ENCODE measurements around the gene IMP4. TPM values are rescaled to one million over a fixed set of nuclear protein-coding genes. Genes with fewer than 3 reads are reported as not detected.
"Not testable (repeated sequence)": the region's sequence is repeated elsewhere in the genome, so short reads cannot be mapped to it uniquely, and the experiment has no call there.

Gene IMP4
- polyA plus RNA-seq, 1 donor from 2014 or later: 78.0 TPM

DNA sequence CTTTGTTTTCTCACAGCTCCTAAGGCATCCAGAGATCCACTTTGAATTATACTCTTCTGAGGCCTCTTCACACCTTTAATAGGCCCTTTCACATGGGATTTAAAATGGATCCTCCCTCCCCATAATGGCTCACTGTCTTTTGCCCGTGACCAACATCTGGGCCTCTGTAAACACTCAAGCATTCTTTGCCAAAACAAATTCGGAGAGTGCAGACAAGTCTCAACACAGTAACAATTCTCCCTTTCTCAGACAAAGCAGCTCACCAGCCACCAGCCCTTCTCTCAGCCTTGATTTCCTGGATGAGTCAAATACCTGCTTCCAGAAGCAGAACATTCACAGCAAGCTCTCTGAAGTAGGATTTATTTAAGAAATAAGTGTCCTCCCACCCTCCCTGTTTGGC is 14.0 kb upstream of the IMP4 start:
- Histone ChIP-seq H3K4me2 (ENCODE audit: low read length) (no peak overlapping the region), H3K36me3 (ENCODE audit: insufficient read depth, low read length) (no peaks in the 10 kb centered on the region), H2AFZ (ENCODE audit: low read depth, low read length) (no peak overlapping the region), H3F3A (ENCODE audit: insufficient read depth, low read length, poor library complexity, severe bottlenecking) (no peaks in the 10 kb centered on the region), H3K9me3 (ENCODE audit: low read length) (no peaks in the 10 kb centered on the region), H3K27ac (ENCODE audit: low read length) (no peak overlapping the region), H3K4me3 (ENCODE audit: low read length) (no peak overlapping the region), H3K27me3 (ENCODE audit: insufficient read depth, low read depth, low read length) (no peaks in the 10 kb centered on the region), H4K20me1 (ENCODE audit: insufficient read depth) (no peaks in the 10 kb centered on the region), H3K9ac (ENCODE audit: low read length) (no peak overlapping the region), H3K79me2 (replicated peaks; ENCODE audit: insufficient read depth, low read length) (no peaks in the 10 kb centered on the region), H3K9me2 (ENCODE audit: insufficient read depth, low read length) (no peaks in the 10 kb centered on the region)
- TF ChIP-seq, protein P1, sequence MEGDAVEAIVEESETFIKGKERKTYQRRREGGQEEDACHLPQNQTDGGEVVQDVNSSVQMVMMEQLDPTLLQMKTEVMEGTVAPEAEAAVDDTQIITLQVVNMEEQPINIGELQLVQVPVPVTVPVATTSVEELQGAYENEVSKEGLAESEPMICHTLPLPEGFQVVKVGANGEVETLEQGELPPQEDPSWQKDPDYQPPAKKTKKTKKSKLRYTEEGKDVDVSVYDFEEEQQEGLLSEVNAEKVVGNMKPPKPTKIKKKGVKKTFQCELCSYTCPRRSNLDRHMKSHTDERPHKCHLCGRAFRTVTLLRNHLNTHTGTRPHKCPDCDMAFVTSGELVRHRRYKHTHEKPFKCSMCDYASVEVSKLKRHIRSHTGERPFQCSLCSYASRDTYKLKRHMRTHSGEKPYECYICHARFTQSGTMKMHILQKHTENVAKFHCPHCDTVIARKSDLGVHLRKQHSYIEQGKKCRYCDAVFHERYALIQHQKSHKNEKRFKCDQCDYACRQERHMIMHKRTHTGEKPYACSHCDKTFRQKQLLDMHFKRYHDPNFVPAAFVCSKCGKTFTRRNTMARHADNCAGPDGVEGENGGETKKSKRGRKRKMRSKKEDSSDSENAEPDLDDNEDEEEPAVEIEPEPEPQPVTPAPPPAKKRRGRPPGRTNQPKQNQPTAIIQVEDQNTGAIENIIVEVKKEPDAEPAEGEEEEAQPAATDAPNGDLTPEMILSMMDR (IDR thresholded peaks at IDR 0.05; ENCODE audit: poor library complexity, severe bottlenecking): no peak
- no peak for TF ChIP-seq EZH2 (IDR thresholded peaks at IDR 0.05; ENCODE audit: borderline replicate concordance, insufficient read depth, low read length, poor library complexity, severe bottlenecking)
- no peak for TF ChIP-seq RAD21 (conservative IDR thresholded peaks at IDR 0.05)
- TF ChIP-seq TAF1 (IDR thresholded peaks at IDR 0.05; ENCODE audit: low read depth): no peak
- TF ChIP-seq, protein P2, sequence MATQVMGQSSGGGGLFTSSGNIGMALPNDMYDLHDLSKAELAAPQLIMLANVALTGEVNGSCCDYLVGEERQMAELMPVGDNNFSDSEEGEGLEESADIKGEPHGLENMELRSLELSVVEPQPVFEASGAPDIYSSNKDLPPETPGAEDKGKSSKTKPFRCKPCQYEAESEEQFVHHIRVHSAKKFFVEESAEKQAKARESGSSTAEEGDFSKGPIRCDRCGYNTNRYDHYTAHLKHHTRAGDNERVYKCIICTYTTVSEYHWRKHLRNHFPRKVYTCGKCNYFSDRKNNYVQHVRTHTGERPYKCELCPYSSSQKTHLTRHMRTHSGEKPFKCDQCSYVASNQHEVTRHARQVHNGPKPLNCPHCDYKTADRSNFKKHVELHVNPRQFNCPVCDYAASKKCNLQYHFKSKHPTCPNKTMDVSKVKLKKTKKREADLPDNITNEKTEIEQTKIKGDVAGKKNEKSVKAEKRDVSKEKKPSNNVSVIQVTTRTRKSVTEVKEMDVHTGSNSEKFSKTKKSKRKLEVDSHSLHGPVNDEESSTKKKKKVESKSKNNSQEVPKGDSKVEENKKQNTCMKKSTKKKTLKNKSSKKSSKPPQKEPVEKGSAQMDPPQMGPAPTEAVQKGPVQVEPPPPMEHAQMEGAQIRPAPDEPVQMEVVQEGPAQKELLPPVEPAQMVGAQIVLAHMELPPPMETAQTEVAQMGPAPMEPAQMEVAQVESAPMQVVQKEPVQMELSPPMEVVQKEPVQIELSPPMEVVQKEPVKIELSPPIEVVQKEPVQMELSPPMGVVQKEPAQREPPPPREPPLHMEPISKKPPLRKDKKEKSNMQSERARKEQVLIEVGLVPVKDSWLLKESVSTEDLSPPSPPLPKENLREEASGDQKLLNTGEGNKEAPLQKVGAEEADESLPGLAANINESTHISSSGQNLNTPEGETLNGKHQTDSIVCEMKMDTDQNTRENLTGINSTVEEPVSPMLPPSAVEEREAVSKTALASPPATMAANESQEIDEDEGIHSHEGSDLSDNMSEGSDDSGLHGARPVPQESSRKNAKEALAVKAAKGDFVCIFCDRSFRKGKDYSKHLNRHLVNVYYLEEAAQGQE (IDR thresholded peaks at IDR 0.05; ENCODE audit: borderline replicate concordance): no peak
- TF ChIP-seq SMC3 (conservative IDR thresholded peaks at IDR 0.05; ENCODE audit: poor library complexity): no peak
- TF ChIP-seq EP300 (conservative IDR thresholded peaks at IDR 0.05; ENCODE audit: poor library complexity, severe bottlenecking): no peak
- no peak for TF ChIP-seq MXI1 (conservative IDR thresholded peaks at IDR 0.05; ENCODE audit: poor library complexity, severe bottlenecking)
- TF ChIP-seq POLR2AphosphoS5 (IDR thresholded peaks at IDR 0.05): no peak

DNA sequence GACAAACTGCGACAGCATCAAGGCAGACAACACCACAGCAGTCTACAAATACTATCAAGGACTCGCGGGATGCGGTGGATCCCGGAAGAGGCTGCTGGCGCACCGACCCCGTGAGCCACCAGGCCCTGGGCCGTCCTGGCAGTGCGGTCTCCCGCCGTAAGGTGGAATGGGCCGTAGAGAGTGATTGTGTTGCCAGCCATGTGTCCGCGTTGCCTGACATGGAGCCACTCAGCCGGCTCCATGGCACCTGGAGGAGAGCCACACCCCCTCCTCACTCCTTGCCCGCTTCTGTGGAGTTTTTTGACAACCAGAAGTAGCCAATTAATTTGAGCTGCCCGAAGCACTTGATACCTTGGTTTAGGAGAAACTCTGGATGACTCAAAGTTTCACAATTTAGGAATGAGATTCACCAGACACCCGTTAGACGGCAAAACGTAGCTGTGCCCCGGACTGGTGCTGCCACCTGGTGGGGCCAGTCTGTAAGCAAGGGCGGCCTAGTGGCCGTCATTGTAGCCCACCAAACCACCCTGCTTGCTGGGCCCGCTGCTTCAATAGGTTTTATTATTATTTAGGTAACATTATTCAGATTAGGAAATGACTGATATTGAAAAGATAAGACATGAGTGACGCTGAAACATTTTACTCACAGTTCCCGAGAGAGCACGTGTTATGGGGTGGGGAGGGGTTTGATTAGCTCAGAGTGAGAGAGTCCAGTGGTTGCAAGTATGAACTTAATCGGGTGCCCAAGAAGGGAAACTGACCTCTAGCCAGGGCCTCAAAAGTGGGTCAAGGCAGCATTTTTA is 10.2 kb upstream of the IMP4 start:
- Histone ChIP-seq H3F3A (ENCODE audit: insufficient read depth, low read length, poor library complexity, severe bottlenecking) (no peaks in the 10 kb centered on the region), H3K9me3 (ENCODE audit: low read length) (no peaks in the 10 kb centered on the region), H3K79me2 (replicated peaks; ENCODE audit: insufficient read depth, low read length) (no peaks in the 10 kb centered on the region), H3K27ac (ENCODE audit: low read length) (no peak overlapping the region), H3K27me3 (ENCODE audit: insufficient read depth, low read depth, low read length) (no peaks in the 10 kb centered on the region), H3K9me2 (ENCODE audit: insufficient read depth, low read length) (no peaks in the 10 kb centered on the region), H3K9ac (ENCODE audit: low read length) (no peak overlapping the region), H3K36me3 (ENCODE audit: insufficient read depth, low read length) (no peaks in the 10 kb centered on the region), H2AFZ (ENCODE audit: low read depth, low read length) (no peak overlapping the region), H3K4me3 (ENCODE audit: low read length) (no peak overlapping the region), H3K4me2 (ENCODE audit: low read length) (no peak overlapping the region), H4K20me1 (ENCODE audit: insufficient read depth) (no peaks in the 10 kb centered on the region)
- TF ChIP-seq SMC3 (conservative IDR thresholded peaks at IDR 0.05; ENCODE audit: poor library complexity) (peak; percentile 82), EP300 (conservative IDR thresholded peaks at IDR 0.05; ENCODE audit: poor library complexity, severe bottlenecking) (no peak), RAD21 (conservative IDR thresholded peaks at IDR 0.05) (peak; percentile 88), MXI1 (conservative IDR thresholded peaks at IDR 0.05; ENCODE audit: poor library complexity, severe bottlenecking) (no peak), EZH2 (IDR thresholded peaks at IDR 0.05; ENCODE audit: borderline replicate concordance, insufficient read depth, low read length, poor library complexity, severe bottlenecking) (no peak)
- TF ChIP-seq, protein P2 (IDR thresholded peaks at IDR 0.05; ENCODE audit: borderline replicate concordance): no peak
- TF ChIP-seq, protein P1 (IDR thresholded peaks at IDR 0.05; ENCODE audit: poor library complexity, severe bottlenecking): peak; percentile 90

DNA sequence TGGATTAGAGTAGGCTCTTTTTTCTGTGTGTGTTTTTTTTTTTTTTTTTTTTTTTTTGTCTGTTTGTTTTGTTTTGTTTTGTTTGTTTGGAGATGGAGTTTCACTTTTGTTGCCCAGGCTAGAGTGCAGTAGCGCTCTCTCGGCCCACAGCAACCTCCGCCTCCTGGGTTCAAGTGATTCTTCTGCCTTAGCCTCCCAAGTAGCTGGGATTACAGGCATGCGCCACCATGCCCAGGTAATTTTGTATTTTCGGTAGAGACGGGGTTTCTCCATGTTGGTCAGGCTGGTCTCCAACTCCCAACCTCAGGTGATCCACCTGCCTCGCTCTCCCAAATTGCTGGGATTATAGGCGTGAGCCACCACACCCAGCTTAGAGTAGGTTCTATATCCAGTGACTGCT is 9.4 kb upstream of the IMP4 start:
- H3K27me3 ChIP-seq (ENCODE audit: insufficient read depth, low read depth, low read length); H3K36me3 ChIP-seq (ENCODE audit: insufficient read depth, low read length); H3K9me2 ChIP-seq (ENCODE audit: insufficient read depth, low read length); H3K9ac ChIP-seq (ENCODE audit: low read length); H3K4me2 ChIP-seq (ENCODE audit: low read length); H3K79me2 ChIP-seq (replicated peaks; ENCODE audit: insufficient read depth, low read length); H2AFZ ChIP-seq (ENCODE audit: low read depth, low read length); H3K4me3 ChIP-seq (ENCODE audit: low read length); H4K20me1 ChIP-seq (ENCODE audit: insufficient read depth); H3K27ac ChIP-seq (ENCODE audit: low read length); H3F3A ChIP-seq (ENCODE audit: insufficient read depth, low read length, poor library complexity, severe bottlenecking); H3K9me3 ChIP-seq (ENCODE audit: low read length): not testable (repeated sequence)

All from neural cell (in vitro differentiated cells).